Mesenchymal stem cell (in vitro differentiated cells and primary cell): ENCODE results near the gene RTP1.

Experiments
- DNase-seq: peaks from one replicate; pipeline ENCODE4 v3.0.0-alpha.2; 2013
- H2AFZ ChIP-seq: one replicate; pipeline ENCODE4 v1.6.1; 2013; ENCODE audit warnings: low read depth, mild to moderate bottlenecking, control low read depth, inconsistent platforms, low read length, moderate library complexity
- H2AK5ac ChIP-seq: 2 replicates; pipeline ENCODE4 v1.6.1; 2013; ENCODE audit warnings: low read length, moderate library complexity, mild to moderate bottlenecking, inconsistent platforms; ENCODE audit not compliant: severe bottlenecking
- H2BK120ac ChIP-seq: one replicate; pipeline ENCODE4 v1.6.1; 2013; ENCODE audit warnings: low read depth, mild to moderate bottlenecking, inconsistent platforms, low read length, moderate library complexity
- H2BK12ac ChIP-seq, 2 experiments: one replicate each; pipeline ENCODE4 v1.6.1; 2013; ENCODE audit warnings: inconsistent platforms in 2 of 2, low read length in 2 of 2, mild to moderate bottlenecking in 2 of 2, moderate library complexity in 2 of 2, control low read depth in 1 of 2
- H2BK15ac ChIP-seq: one replicate; pipeline ENCODE4 v1.6.1; 2013; ENCODE audit warnings: mild to moderate bottlenecking, low read depth, inconsistent platforms; ENCODE audit not compliant: poor library complexity, severe bottlenecking
- H2BK5ac ChIP-seq: 2 replicates; pipeline ENCODE4 v1.6.1; 2013; ENCODE audit warnings: low read depth, mild to moderate bottlenecking, low read length, control low read depth, inconsistent platforms; ENCODE audit not compliant: poor library complexity, severe bottlenecking
- H3K14ac ChIP-seq, 2 experiments: one replicate each; pipeline ENCODE4 v1.6.1; 2013; ENCODE audit warnings: inconsistent platforms in 2 of 2, low read length in 2 of 2, control low read depth in 1 of 2, mild to moderate bottlenecking in 1 of 2, moderate library complexity in 1 of 2
- H3K18ac ChIP-seq, 2 experiments: one replicate each; pipeline ENCODE4 v1.6.1; 2013; ENCODE audit warnings: inconsistent platforms in 2 of 2, low read length in 2 of 2, control low read depth in 1 of 2, low read depth in 1 of 2, mild to moderate bottlenecking in 1 of 2
- H3K23ac ChIP-seq, 2 experiments: one replicate each; pipeline ENCODE4 v1.6.1; 2013; ENCODE audit warnings: inconsistent platforms in 2 of 2, low read length in 2 of 2, mild to moderate bottlenecking in 2 of 2, moderate library complexity in 2 of 2, control low read depth in 1 of 2
- H3K27ac ChIP-seq: 2 replicates; pipeline ENCODE4 v1.5.1; 2013; ENCODE audit warnings: mild to moderate bottlenecking, moderate library complexity, low read length, control low read depth, inconsistent platforms; ENCODE audit not compliant: poor library complexity, severe bottlenecking
- H3K27me3 ChIP-seq, 2 experiments: 2 replicates each; pipeline versions ENCODE4 v1.6.1 to v1.7.0; 2013; ENCODE audit warnings: low read length in 2 of 2, mild to moderate bottlenecking in 2 of 2, moderate library complexity in 2 of 2, control low read depth in 1 of 2, inconsistent platforms in 1 of 2; ENCODE audit not compliant: control insufficient read depth in 1 of 2, insufficient read depth in 1 of 2
- H3K36me3 ChIP-seq, 2 experiments: 2 replicates each; pipeline versions ENCODE4 v1.6.1 to v1.7.0; 2013; ENCODE audit warnings: low read length in 2 of 2, control low read depth in 1 of 2, inconsistent platforms in 1 of 2, low read depth in 1 of 2, mild to moderate bottlenecking in 1 of 2; ENCODE audit not compliant: insufficient read depth in 2 of 2, control insufficient read depth in 1 of 2
- H3K4ac ChIP-seq, 2 experiments: one replicate each; pipeline ENCODE4 v1.6.1; 2013; ENCODE audit warnings: inconsistent platforms in 2 of 2, low read length in 2 of 2, mild to moderate bottlenecking in 2 of 2, moderate library complexity in 2 of 2, control low read depth in 1 of 2, low read depth in 1 of 2
- H3K4me1 ChIP-seq: 2 replicates; pipeline ENCODE4 v1.6.1; 2013; ENCODE audit warnings: low read depth, low read length, control low read depth; ENCODE audit not compliant: control insufficient read depth, insufficient read depth
- H3K4me2 ChIP-seq: 2 replicates; pipeline ENCODE4 v1.6.1; 2013; ENCODE audit warnings: low read length, mild to moderate bottlenecking, inconsistent platforms; ENCODE audit not compliant: poor library complexity, severe bottlenecking
- H3K4me3 ChIP-seq, 2 experiments: 2 replicates each; pipeline versions ENCODE4 v1.5.1 to v1.7.0; 2013; ENCODE audit warnings: low read length in 2 of 2, mild to moderate bottlenecking in 2 of 2, control low read depth in 1 of 2, low read depth in 1 of 2; ENCODE audit not compliant: insufficient read depth in 1 of 2
- H3K79me1 ChIP-seq: replicated peaks from 2 replicates; pipeline ENCODE4 v1.6.1; 2013; ENCODE audit warnings: mild to moderate bottlenecking, control low read depth, low read length, inconsistent platforms; ENCODE audit not compliant: poor library complexity, severe bottlenecking
- H3K9ac ChIP-seq: 2 replicates; pipeline ENCODE4 v1.7.0; 2013; ENCODE audit warnings: mild to moderate bottlenecking, low read length, moderate library complexity
- H3K9me3 ChIP-seq: 2 replicates; pipeline ENCODE4 v1.7.0; 2013; ENCODE audit warnings: mild to moderate bottlenecking, low read length; ENCODE audit not compliant: control insufficient read depth
- H4K8ac ChIP-seq: one replicate; pipeline ENCODE4 v1.6.1; 2013; ENCODE audit warnings: inconsistent platforms, mild to moderate bottlenecking, low read length, moderate library complexity
- H4K91ac ChIP-seq: one replicate; pipeline ENCODE4 v1.6.1; 2013; ENCODE audit warnings: mild to moderate bottlenecking, low read length, inconsistent platforms
- WGBS: methylation state at CpG from one replicate; pipeline ENCODE4 v1.1.7; 2013; ENCODE audit warnings: mixed read lengths; 5-methylcytosine and 5-hydroxymethylcytosine counted together

The RTP1 gene

GRCh38 chr3:187242435-187242834 lies 45.1 kb downstream of the RTP1 start:
- Histone ChIP-seq H2BK5ac (no peak overlapping the region), H3K14ac (peak overlapping the region in 1 of 2 experiments; percentile 35), H2AK5ac (no peak overlapping the region), H2BK12ac (peak overlapping the region in 1 of 2 experiments; percentile 47), H3K79me1 (no peaks in the 10 kb centered on the region), H3K4me2 (no peak overlapping the region), H3K4me3 (no peak overlapping the region), H4K8ac (no peak overlapping the region), H3K23ac (no peak overlapping the region), H3K27me3 (no peaks in the 10 kb centered on the region), H3K9ac (no peak overlapping the region), H2BK15ac (no peak overlapping the region), H3K18ac (peak overlapping the region in 1 of 2 experiments; percentile 72), H3K9me3 (no peaks in the 10 kb centered on the region), H3K27ac (no peak overlapping the region), H3K36me3 (peaks cover 0 to 26% of the 10 kb centered on the region in 2 experiments), H3K4me1 (peaks cover 3% of the 10 kb centered on the region), H2AFZ (no peak overlapping the region), H3K4ac (peak overlapping the region in 1 of 2 experiments; percentile 49), H2BK120ac (no peak overlapping the region), H4K91ac (no peak overlapping the region)
- WGBS, result 89% methylated on average over 3 of the region's 5 CpGs
- DNase-seq, result peak; percentile 24

- Histone ChIP-seq H2AFZ (no peak overlapping the region), H4K91ac (no peak overlapping the region), H3K14ac (peak overlapping the region in 1 of 2 experiments; percentile 35), H3K9me3 (peaks cover 4% of the 10 kb centered on the region), H3K4ac (peak overlapping the region in 1 of 2 experiments; percentile 49), H4K8ac (no peak overlapping the region), H3K9ac (peak overlapping the region; percentile 46), H3K4me2 (no peak overlapping the region), H2BK15ac (no peak overlapping the region), H3K79me1 (no peaks in the 10 kb centered on the region), H3K36me3 (peaks cover 0 to 26% of the 10 kb centered on the region in 2 experiments), H2BK12ac (peak overlapping the region in 1 of 2 experiments; percentile 47), H3K27ac (no peak overlapping the region), H2BK5ac (no peak overlapping the region), H3K27me3 (no peaks in the 10 kb centered on the region), H3K4me3 (no peak overlapping the region), H3K18ac (peak overlapping the region in 1 of 2 experiments; percentile 72), H2AK5ac (no peak overlapping the region), H3K23ac (no peak overlapping the region), H2BK120ac (no peak overlapping the region), H3K4me1 (peaks cover 3% of the 10 kb centered on the region)
- 98% methylated on average over 4 of the region's 4 CpGs for WGBS
- no peak for DNase-seq
Measured at GRCh38 chr3:187242900-187243299, 45.6 kb downstream of the RTP1 start.

GRCh38 chr3:187243933-187244524 lies 46.7 kb downstream of the RTP1 start:
- H3K27ac ChIP-seq, result no peak overlapping the region
- no peak overlapping the region for H2BK15ac ChIP-seq
- H4K8ac ChIP-seq, result no peak overlapping the region
- no peak overlapping the region for H2BK5ac ChIP-seq
- WGBS, result 93% methylated on average over 2 of the region's 2 CpGs
- H3K4ac ChIP-seq, result no peak overlapping the region
- H3K79me1 ChIP-seq, result no peaks in the 10 kb centered on the region
- H3K9ac ChIP-seq, result peak overlapping the region; percentile 46
- no peak overlapping the region for H2BK120ac ChIP-seq
- DNase-seq, result no peak
- no peak overlapping the region for H2AFZ ChIP-seq
- H4K91ac ChIP-seq, result no peak overlapping the region
- H3K4me1 ChIP-seq, result peaks cover 3% of the 10 kb centered on the region
- H3K27me3 ChIP-seq, result no peaks in the 10 kb centered on the region
- peaks cover 7% of the 10 kb centered on the region for H3K9me3 ChIP-seq
- no peak overlapping the region for H2AK5ac ChIP-seq
- peak overlapping the region in 1 of 2 experiments; percentile 37 for H3K18ac ChIP-seq
- H3K14ac ChIP-seq, result no peak overlapping the region
- H3K23ac ChIP-seq, result no peak overlapping the region
- no peak overlapping the region for H3K4me3 ChIP-seq
- no peak overlapping the region for H3K4me2 ChIP-seq
- H3K36me3 ChIP-seq, result peaks cover 0 to 34% of the 10 kb centered on the region in 2 experiments
- H2BK12ac ChIP-seq, result no peak overlapping the region

GRCh38 chr3:187247398-187247797 lies 50.1 kb downstream of the RTP1 start:
- H3K4me3 ChIP-seq, result no peak overlapping the region
- H3K27me3 ChIP-seq, result no peaks in the 10 kb centered on the region
- WGBS, result 51% methylated on average over 3 of the region's 3 CpGs
- H3K36me3 ChIP-seq, result peaks cover 0 to 39% of the 10 kb centered on the region in 2 experiments
- H3K9ac ChIP-seq, result no peak overlapping the region
- no peak overlapping the region for H2BK120ac ChIP-seq
- no peak overlapping the region for H4K8ac ChIP-seq
- H3K9me3 ChIP-seq, result peaks cover 7% of the 10 kb centered on the region
- H3K4me2 ChIP-seq, result no peak overlapping the region
- H2BK15ac ChIP-seq, result no peak overlapping the region
- H3K27ac ChIP-seq, result no peak overlapping the region
- H2BK5ac ChIP-seq, result no peak overlapping the region
- no peak overlapping the region for H2AK5ac ChIP-seq
- no peak overlapping the region for H2AFZ ChIP-seq
- H3K79me1 ChIP-seq, result no peaks in the 10 kb centered on the region
- H3K18ac ChIP-seq, result no peak overlapping the region
- no peak overlapping the region for H3K23ac ChIP-seq
- H3K4me1 ChIP-seq, result peaks cover 3% of the 10 kb centered on the region
- no peak overlapping the region for H4K91ac ChIP-seq
- no peak overlapping the region for H3K14ac ChIP-seq
- H3K4ac ChIP-seq, result no peak overlapping the region
- DNase-seq, result no peak
- no peak overlapping the region for H2BK12ac ChIP-seq
